Measurements from ENCODE around the gene NOP53.
"Not testable (repeated sequence)": the region's sequence is repeated elsewhere in the genome, so short reads cannot be mapped to it uniquely, and the experiment has no call there.

The NOP53 gene

GRCh38 chr19:47723581-47723940 lies 21.8 kb upstream of the NOP53 start:
- no peak for TF ChIP-seq CTCF (IDR thresholded peaks at IDR 0.05; ENCODE audit: extremely low read depth, missing control alignments)
- DNase-seq (ENCODE audit: low spot score): no peak

- DNase-seq (ENCODE audit: low spot score): no peak
- TF ChIP-seq CTCF (IDR thresholded peaks at IDR 0.05; ENCODE audit: extremely low read depth, missing control alignments): no peak
These were observed 19.5 kb upstream of the NOP53 start for GRCh38 chr19:47725759-47726401.

GRCh38 chr19:47726467-47726866 lies 18.9 kb upstream of the NOP53 start:
- TF ChIP-seq CTCF (IDR thresholded peaks at IDR 0.05; ENCODE audit: extremely low read depth, missing control alignments): no peak
- DNase-seq (ENCODE audit: low spot score): no peak

- not testable (repeated sequence) for DNase-seq (ENCODE audit: low spot score)
These were observed 17.1 kb upstream of the NOP53 start for GRCh38 chr19:47728295-47728694.

- no peak for DNase-seq (ENCODE audit: low spot score)
- no peak for TF ChIP-seq CTCF (IDR thresholded peaks at IDR 0.05; ENCODE audit: extremely low read depth, missing control alignments)
These were observed 15.9 kb upstream of the NOP53 start for GRCh38 chr19:47729468-47729798.

GRCh38 chr19:47729799-47730520 lies 15.4 kb upstream of the NOP53 start:
- peak; percentile 69 for DNase-seq (ENCODE audit: low spot score)
- TF ChIP-seq CTCF (IDR thresholded peaks at IDR 0.05; ENCODE audit: extremely low read depth, missing control alignments): no peak

GRCh38 chr19:47730521-47730889 lies 14.8 kb upstream of the NOP53 start:
- DNase-seq (ENCODE audit: low spot score): no peak

More at GRCh38 chr19:47730521-47730889, 14.8 kb upstream of the NOP53 start:
- no peak for TF ChIP-seq CTCF (IDR thresholded peaks at IDR 0.05; ENCODE audit: extremely low read depth, missing control alignments)

All from GM20000 (cell line).